ENCODE data around the gene FOXC2.

Gene FOXC2

DNA sequence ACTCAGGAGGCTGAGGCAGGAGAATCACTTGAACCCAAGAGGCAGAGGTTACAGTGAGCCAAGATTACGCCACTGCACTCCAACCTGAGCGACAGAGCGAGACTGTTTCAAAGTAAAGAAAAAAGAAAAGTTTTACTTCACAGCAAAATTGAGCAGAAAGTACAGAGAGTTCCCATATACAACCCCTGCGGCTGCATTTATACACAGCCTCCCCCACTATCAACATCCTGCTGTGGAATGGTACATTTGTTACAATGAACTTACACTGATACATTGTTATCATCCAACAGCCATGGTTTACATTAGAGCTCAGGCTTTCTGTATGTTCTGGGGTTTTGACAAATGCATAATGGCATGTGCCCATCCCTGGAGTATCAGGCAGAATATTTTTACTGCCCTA is 9.0 kb upstream of the FOXC2 start:
- DNase-seq (ENCODE audit: low spot score): no peak

DNA sequence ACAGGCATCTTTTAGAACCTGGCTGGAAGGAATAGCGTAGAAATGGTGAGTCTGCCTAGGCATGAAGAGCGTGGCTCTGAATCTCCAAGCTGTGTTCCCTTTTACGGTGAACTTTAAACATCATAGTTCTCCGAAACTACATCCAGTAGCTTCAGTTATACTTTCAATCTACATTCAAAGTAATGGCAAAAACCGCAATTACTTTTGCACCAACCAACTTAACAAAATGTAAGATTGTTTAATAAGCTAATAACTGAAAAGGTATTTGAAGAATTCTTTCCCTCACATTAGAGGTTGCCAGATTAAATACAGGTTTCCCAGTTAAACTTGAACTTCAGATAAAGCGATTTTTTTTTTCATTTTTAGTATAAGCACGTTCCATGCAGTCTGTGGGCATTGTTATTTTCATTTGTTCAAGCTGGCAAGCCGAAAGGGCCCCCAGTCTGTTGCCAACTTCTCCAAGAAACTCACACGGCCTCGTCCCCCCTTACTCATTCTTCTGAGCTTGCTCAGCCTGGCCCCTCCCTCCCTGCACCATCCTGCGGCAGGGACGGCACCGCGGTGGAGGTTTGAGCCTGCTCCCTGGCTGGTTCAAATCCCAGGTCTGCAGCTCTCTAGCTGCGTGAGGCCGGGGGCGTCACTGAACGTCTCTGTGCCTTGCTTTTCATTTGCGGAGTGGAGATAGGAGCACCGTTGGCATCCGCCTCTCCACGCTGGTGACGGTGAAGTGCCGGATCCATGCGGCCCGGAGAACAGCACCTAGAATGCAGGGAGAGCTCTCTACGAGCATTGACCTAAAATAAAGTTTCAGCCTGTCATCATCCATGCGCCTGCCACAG is 8.1 kb upstream of the FOXC2 start:
- no peak for DNase-seq (ENCODE audit: low spot score)

DNA sequence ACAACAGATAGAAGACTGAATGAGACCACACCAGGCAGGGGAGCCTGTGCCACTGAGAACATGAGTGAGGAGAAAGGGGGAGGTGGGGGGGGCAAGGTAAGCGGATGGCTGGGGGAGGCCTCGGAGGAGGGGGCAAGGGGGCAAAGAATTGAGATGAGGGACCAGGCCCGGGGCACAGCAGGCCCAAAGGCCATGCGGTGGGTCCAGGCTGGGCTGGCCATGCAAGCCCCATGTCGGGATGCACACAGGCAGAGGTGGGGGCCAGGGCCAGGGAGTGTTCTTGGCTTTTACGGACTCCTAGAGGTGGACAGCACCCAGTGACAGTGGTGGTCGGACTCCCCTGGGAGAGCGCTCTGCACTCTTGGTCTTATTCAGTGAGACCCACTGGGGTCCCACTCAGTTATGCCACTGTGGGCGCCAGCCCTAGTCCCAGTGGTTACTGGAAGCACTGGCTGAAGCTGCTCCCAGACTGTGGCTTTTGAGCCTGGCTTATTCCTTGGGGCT is 6.8 kb upstream of the FOXC2 start:
- DNase-seq (ENCODE audit: low spot score): no peak

DNA sequence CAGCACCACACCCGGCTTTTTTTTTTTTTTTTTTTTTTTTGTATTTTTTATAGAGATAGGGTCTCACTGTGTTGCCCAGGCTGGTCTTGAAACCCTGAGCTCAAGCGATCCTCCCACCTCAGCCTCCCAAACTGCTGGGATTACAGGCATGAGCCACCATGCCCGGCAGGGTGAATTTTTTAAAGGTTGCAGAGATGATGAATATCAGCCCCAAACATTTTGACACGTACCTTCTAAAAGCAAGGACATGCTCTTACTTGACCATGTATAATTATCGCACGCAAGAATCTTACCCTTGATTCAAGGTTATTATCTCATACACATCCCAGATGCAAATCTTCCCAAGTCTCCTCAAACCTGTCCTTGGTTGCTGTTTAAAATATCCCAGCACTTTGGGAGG is 4.3 kb upstream of the FOXC2 start:
- DNase-seq (ENCODE audit: low spot score): no peak

DNA sequence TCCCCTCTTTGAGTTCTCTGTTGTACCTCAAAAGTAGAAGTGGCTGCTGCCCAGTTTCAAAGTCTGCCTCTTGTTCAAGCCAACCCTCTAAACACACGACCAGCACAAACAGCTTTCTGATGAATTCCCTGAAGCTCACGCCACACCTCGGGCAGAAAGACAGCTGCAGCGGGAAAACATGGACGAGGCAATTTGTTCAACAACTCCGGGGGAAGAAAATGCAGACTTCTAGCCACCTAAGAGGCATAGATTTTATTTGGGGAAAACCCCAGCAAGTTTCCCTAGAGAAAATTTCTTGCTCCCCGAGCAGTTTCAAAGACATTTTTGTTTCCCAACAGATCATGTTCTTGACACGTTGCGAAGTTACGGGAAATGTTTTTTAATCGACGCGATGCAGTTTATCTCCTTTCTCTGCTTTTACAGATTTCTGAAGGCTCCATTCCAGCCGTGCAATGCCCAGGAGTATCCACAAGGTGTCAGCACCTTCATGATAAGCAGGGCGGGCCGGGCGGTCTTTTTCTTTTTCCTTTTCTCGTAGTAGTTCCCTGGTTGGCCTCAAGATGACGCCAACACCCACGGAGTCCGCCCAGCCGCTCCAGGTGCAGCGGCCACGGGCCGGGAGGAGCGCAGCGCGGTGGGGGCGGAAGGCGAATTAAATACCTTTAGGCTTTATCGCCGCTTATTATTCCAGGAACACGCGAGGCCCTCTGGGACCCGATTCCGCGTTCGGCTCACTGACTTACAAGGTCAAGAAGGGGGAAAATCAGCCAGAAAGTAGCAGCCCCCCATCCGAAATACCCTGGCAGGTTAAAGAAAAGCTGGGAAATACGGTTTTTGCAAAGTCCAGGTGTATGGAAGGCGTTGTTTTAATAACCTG is 2.9 kb upstream of the FOXC2 start:
- peak; percentile 81 for DNase-seq (ENCODE audit: low spot score)

DNA sequence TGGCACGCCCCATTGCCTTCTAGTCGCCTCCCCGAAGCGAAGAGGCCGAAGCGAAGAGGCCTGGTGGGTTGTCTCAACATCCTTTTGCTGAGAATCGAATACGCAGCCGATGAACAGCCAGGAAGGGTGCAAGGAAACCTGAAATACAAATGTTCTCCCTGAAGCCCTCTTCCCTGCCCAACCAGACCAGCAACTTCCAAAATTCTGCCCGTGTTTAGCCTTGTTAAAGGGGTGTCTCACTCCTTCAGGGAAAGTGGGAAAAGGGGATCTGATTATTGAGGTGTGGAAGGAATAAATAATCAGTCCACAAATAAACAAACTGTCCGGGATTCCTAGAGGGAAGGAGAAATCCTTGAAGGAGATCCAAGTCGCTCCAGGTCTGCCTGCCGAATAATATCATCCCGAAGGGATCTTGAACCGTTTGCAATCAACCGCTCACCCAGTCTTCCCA is 1.4 kb upstream of the FOXC2 start:
- DNase-seq (ENCODE audit: low spot score): no peak

DNA sequence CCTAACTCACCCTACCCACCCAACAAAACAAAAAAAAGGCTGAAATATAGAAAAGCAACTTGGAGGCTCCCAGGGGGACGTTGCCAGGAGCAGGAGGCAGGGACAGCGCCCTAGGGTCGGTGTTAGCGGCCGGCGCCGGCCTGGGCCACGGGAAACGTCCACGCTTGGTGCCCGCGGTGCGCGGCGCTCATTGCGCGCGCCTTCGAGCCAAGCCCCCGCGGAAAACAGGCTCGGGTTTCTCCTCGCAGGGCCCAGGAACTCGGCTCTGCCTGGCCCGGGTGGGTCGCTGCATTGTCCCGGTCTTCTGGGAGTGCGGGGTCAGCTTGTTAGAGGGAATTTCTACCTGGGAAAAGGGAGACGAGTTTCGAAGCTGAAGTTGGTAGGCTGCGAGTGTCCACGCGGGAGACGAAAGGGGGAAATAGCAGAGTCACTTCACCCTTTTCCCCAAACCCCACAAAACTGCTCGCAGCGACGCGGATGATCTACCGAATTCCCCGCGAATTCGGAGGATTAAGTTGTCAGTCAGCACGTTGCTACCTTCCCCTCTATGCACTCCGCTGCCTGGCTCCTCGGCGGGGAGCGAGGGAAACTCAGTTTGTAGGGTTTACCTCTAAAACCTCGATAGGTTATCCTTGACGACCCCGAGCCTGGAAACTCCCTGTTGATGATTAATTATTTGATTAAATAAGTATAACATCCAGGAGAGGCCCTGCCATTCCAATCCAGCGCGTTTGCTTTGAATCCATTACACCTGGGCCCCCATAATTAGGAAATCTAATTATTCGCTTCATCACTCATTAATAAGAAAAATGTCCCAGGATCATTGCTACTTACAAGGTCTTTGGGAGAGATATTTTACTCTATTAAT is 751 bp upstream of the FOXC2 start:
- DNase-seq (ENCODE audit: low spot score): no peak

DNA sequence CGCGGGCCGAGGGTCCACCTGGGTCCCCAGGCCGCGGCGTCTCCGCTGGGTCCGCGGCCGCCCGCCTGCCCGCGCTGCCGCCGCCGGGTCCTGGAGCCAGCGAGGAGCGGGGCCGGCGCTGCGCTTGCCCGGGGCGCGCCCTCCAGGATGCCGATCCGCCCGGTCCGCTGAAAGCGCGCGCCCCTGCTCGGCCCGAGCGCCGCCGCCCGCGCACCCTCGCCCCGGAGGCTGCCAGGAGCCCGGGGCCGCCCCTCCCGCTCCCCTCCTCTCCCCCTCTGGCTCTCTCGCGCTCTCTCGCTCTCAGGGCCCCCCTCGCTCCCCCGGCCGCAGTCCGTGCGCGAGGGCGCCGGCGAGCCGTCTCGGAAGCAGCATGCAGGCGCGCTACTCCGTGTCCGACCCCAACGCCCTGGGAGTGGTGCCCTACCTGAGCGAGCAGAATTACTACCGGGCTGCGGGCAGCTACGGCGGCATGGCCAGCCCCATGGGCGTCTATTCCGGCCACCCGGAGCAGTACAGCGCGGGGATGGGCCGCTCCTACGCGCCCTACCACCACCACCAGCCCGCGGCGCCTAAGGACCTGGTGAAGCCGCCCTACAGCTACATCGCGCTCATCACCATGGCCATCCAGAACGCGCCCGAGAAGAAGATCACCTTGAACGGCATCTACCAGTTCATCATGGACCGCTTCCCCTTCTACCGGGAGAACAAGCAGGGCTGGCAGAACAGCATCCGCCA is 504 bp downstream of the FOXC2 start:
- DNase-seq (ENCODE audit: low spot score): peak; percentile 36

DNA sequence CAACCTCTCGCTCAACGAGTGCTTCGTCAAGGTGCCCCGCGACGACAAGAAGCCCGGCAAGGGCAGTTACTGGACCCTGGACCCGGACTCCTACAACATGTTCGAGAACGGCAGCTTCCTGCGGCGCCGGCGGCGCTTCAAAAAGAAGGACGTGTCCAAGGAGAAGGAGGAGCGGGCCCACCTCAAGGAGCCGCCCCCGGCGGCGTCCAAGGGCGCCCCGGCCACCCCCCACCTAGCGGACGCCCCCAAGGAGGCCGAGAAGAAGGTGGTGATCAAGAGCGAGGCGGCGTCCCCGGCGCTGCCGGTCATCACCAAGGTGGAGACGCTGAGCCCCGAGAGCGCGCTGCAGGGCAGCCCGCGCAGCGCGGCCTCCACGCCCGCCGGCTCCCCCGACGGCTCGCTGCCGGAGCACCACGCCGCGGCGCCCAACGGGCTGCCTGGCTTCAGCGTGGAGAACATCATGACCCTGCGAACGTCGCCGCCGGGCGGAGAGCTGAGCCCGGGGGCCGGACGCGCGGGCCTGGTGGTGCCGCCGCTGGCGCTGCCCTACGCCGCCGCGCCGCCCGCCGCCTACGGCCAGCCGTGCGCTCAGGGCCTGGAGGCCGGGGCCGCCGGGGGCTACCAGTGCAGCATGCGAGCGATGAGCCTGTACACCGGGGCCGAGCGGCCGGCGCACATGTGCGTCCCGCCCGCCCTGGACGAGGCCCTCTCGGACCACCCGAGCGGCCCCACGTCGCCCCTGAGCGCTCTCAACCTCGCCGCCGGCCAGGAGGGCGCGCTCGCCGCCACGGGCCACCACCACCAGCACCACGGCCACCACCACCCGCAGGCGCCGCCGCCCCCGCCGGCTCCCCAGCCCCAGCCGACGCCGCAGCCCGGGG is 1.3 kb downstream of the FOXC2 start:
- DNase-seq (ENCODE audit: low spot score): no peak

DNA sequence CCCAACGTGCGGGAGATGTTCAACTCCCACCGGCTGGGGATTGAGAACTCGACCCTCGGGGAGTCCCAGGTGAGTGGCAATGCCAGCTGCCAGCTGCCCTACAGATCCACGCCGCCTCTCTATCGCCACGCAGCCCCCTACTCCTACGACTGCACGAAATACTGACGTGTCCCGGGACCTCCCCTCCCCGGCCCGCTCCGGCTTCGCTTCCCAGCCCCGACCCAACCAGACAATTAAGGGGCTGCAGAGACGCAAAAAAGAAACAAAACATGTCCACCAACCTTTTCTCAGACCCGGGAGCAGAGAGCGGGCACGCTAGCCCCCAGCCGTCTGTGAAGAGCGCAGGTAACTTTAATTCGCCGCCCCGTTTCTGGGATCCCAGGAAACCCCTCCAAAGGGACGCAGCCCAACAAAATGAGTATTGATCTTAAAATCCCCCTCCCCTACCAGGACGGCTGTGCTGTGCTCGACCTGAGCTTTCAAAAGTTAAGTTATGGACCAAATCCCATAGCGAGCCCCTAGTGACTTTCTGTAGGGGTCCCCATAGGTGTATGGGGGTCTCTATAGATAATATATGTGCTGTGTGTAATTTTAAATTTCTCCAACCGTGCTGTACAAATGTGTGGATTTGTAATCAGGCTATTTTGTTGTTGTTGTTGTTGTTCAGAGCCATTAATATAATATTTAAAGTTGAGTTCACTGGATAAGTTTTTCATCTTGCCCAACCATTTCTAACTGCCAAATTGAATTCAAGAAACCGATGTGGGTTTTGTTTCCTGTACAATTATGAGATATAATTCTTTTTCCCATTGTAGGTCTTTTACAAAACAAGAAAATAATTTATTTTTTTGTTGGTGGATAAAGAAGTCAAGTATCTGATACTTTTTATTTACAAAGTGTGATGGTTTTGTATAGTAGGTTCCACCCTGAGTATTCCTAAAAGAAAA is 2.3 kb downstream of the FOXC2 start:
- no peak for DNase-seq (ENCODE audit: low spot score)

DNA sequence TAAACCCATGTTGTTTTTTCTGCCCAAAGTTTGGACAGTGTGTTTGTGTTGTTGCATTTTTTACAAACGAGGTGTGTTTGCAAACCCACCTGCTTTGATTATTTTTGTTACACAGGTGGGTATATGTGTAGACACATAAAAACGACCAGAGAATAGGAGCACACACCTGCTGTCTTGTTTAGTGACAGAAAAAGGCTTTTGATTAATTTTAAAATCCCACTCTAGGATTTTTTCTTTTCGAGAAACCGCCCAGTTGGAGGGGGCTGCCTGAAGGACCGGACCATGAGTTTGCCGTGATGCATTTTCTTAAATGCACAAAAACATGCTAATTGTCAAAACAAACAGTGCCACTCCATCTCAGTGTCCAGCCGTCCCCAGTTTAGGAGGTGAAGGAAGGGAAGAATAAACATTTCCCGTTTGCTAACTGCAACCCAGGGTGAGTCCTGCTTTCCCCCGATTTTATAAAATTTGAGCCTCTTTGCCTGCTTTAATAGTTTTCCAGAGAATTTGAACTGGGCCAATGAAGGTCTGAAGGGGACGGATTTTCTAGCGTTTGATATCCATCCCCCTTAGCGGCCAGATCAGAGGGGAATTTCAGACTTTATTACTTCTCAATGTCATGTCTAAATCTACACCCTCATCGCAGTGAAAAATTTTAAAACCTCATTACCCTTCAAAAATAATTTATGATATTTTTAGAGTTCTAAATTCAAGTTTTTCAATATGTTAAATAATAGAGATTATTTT is 3.2 kb downstream of the FOXC2 start:
- DNase-seq (ENCODE audit: low spot score): no peak

DNA sequence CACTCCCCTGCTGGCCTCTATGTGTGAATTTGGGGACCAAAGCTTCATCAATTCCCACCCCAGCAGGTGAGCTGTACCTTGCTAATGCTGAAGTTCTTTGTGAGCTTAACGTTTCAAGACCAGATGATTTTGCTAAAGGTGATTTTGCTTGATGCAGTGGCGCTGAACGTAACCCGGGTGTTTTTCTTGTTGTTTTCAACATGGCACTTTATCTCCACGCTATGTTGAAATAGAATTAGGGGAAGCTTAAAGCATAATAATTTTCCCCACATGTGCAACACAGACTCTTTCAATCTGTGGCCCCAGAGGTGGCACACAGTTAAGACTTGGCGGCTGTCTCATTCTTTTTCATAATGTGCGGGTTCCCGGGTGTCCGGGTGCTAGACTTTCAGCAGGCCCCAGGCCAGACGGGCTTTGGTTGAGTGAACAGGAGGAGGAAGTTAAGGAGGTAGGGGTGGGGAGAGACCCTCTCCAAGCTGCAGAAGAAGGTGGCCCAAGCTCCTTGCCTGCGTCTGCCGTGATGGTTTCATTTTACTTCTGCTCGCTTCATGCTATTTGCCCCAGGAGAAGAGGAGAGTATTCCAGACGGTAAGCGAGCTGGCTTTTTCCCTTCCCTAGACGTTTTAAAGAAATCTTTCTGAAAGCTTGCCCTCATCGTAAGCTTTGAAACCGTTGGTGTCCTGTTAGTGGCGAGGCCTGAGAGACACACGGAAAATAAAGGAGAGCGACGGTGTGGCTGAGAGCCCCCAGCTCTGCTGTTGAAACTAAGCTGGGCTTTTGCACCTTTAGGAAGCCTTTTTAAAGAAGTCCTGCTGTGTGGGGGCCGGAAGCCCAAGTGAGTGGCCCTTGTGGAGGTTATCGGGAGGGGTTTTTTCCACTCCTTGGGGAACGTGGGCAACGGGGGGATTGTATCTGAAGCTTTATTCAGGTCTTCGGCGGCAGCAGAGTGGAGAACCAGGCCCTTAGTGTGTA is 4.2 kb downstream of the FOXC2 start:
- DNase-seq (ENCODE audit: low spot score): no peak

DNA sequence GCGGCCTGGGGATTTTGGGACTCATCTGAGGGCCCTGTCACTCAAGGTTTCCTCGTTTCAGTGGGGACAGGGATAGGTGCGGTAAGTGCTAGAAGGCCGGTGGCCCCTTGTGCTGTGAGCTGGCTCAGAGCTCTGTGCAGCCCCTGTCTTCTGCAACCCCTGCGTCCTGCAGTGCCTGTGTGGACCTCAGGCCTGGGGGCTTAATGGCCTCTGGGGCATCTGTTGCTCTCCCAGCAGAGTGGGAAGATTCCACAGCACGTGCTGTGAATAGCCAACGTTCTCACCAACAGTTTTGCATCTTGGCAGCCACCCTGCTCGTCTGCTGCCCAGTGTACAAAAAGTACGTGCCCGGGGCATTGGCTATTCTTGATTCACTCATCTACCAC is 4.9 kb downstream of the FOXC2 start:
- no peak for DNase-seq (ENCODE audit: low spot score)

DNA sequence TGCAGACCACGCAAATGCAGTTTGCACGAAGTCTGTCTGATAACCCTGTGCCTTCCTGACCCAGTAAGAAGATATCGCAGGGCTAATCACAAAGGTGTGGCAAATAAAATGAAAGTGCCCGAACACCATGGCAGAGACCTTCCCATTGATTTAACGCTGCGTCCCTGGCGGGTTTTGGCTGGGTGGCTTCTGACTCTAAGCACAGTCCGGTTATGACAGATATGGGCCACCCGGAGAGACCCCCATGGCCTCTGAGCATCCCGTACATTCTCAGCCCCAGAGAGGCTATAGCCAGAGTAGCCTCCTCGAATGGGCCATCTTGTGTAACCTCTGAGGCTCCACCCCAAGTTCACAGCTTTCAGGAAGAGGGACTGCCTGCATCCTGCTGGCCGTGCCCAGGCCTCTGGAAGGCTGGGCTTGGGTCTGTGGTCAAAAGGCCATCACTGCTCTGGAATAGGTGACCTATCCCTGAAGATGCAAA is 5.5 kb downstream of the FOXC2 start:
- no peak for DNase-seq (ENCODE audit: low spot score)

DNA sequence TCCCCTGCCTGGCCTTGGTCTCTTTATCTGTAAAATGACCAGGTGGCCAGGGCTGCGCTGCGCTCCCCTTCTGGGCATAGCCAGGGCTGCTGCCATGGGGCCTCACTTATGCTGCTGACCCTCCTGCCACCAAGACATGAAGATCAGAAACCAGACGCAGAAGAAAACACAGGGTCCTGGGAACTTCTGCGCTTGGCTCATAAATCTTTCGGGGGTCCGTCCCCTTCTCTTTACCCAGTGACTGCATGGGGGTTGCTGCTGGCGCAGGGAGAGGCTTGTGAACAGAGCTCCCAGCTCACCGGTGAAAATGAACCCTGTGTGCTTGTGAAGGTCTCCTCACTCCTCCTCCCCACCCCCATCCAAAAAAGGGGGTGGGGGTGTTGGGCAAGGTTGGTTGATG is 6.0 kb downstream of the FOXC2 start:
- DNase-seq (ENCODE audit: low spot score): no peak

DNA sequence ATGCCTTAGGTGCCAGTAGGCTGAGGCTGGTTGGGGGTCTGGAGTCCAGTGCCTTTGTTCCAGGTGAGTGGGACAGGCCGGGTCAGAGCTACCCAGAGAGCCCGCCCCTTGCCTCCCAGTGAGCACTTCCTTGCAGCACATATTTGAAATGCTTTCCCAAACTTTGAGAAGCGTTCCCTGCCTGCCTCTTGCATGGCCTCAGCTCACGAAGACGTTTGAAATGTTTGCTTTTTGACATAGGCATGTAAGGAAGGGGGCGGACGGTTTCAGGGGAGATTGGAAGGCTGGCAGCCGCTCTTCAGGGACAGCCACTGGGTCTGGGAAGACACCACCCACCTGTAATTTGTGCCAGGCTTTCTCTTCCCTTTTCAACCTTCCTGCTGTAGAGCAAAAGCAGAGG is 6.6 kb downstream of the FOXC2 start:
- no peak for DNase-seq (ENCODE audit: low spot score)
